Measurements from ENCODE around the gene UBN1. TPM values are rescaled to one million over a fixed set of nuclear protein-coding genes. Genes with fewer than 3 reads are reported as not detected.

Gene UBN1
- total RNA-seq, 1 donor from 2014 or later = 45.3 TPM

GRCh38 chr16:4918781-4919251, 71.5 kb downstream of the UBN1 start:
- DNase-seq (ENCODE audit: low read depth) (no peak), FAIRE-seq (no peak)
- Histone ChIP-seq H3K27ac (ENCODE audit: low read depth, low read length) (no peak overlapping the region), H3K4me1 (ENCODE audit: insufficient read depth, low read length) (peaks cover 20% of the 10 kb centered on the region), H4K20me1 (ENCODE audit: insufficient read depth, low read length) (no peaks in the 10 kb centered on the region), H3K4me3 (ENCODE audit: insufficient read depth, low read depth, low read length) (no peak overlapping the region), H3K79me2 (ENCODE audit: insufficient read depth, low read length) (no peaks in the 10 kb centered on the region), H2AFZ (ENCODE audit: low read depth, low read length) (no peak overlapping the region), H3K36me3 (ENCODE audit: insufficient read depth, low read length) (no peaks in the 10 kb centered on the region), H3K4me2 (ENCODE audit: low read length) (no peak overlapping the region), H3K9me3 (ENCODE audit: insufficient read depth, low read depth, low read length) (peaks cover 2% of the 10 kb centered on the region), H3K9ac (ENCODE audit: low read length) (no peak overlapping the region), H3K27me3 (ENCODE audit: insufficient read depth, low read length) (peaks cover 3% of the 10 kb centered on the region)
- peaks cover 18% of the 10 kb centered on the region for H3K4me1 Mint-ChIP-seq (ENCODE audit: low read depth, unreplicated experiment)
- H3K36me3 Mint-ChIP-seq (ENCODE audit: low read depth, unreplicated experiment) = no peaks in the 10 kb centered on the region
- TF ChIP-seq EZH2 (IDR thresholded peaks at IDR 0.05; ENCODE audit: insufficient read depth, low read length) = no peak
- TF ChIP-seq, protein P1, sequence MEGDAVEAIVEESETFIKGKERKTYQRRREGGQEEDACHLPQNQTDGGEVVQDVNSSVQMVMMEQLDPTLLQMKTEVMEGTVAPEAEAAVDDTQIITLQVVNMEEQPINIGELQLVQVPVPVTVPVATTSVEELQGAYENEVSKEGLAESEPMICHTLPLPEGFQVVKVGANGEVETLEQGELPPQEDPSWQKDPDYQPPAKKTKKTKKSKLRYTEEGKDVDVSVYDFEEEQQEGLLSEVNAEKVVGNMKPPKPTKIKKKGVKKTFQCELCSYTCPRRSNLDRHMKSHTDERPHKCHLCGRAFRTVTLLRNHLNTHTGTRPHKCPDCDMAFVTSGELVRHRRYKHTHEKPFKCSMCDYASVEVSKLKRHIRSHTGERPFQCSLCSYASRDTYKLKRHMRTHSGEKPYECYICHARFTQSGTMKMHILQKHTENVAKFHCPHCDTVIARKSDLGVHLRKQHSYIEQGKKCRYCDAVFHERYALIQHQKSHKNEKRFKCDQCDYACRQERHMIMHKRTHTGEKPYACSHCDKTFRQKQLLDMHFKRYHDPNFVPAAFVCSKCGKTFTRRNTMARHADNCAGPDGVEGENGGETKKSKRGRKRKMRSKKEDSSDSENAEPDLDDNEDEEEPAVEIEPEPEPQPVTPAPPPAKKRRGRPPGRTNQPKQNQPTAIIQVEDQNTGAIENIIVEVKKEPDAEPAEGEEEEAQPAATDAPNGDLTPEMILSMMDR (IDR thresholded peaks at IDR 0.05; ENCODE audit: insufficient read depth, low read depth, low read length) = no peak
- no peaks in the 10 kb centered on the region for H3K9me3 Mint-ChIP-seq (ENCODE audit: unreplicated experiment)
- H3K4me3 Mint-ChIP-seq (ENCODE audit: unreplicated experiment) = no peak overlapping the region
- H3K27me3 Mint-ChIP-seq (ENCODE audit: low read depth, unreplicated experiment) = no peaks in the 10 kb centered on the region
- peak overlapping the region; percentile 18 for H3K27ac Mint-ChIP-seq (ENCODE audit: unreplicated experiment)

- H3K4me3 ChIP-seq (ENCODE audit: insufficient read depth, low read depth, low read length) = no peak overlapping the region
- H3K27ac ChIP-seq (ENCODE audit: low read depth, low read length) = no peak overlapping the region
- H3K36me3 Mint-ChIP-seq (ENCODE audit: low read depth, unreplicated experiment) = no peaks in the 10 kb centered on the region
- no peak overlapping the region for H3K27ac Mint-ChIP-seq (ENCODE audit: unreplicated experiment)
- no peak overlapping the region for H3K4me2 ChIP-seq (ENCODE audit: low read length)
- no peaks in the 10 kb centered on the region for H3K27me3 Mint-ChIP-seq (ENCODE audit: low read depth, unreplicated experiment)
- no peak for TF ChIP-seq EZH2 (IDR thresholded peaks at IDR 0.05; ENCODE audit: insufficient read depth, low read length)
- TF ChIP-seq, protein P1 (IDR thresholded peaks at IDR 0.05; ENCODE audit: insufficient read depth, low read depth, low read length) = no peak
- FAIRE-seq = no peak
- no peak overlapping the region for H3K4me3 Mint-ChIP-seq (ENCODE audit: unreplicated experiment)
- H3K79me2 ChIP-seq (ENCODE audit: insufficient read depth, low read length) = no peaks in the 10 kb centered on the region
- H3K27me3 ChIP-seq (ENCODE audit: insufficient read depth, low read length) = peaks cover 13% of the 10 kb centered on the region
- no peak overlapping the region for H2AFZ ChIP-seq (ENCODE audit: low read depth, low read length)
- H4K20me1 ChIP-seq (ENCODE audit: insufficient read depth, low read length) = no peaks in the 10 kb centered on the region
- peaks cover 13% of the 10 kb centered on the region for H3K4me1 Mint-ChIP-seq (ENCODE audit: low read depth, unreplicated experiment)
- DNase-seq (ENCODE audit: low read depth) = no peak
- H3K9ac ChIP-seq (ENCODE audit: low read length) = no peak overlapping the region
- H3K4me1 ChIP-seq (ENCODE audit: insufficient read depth, low read length) = peaks cover 10% of the 10 kb centered on the region
- H3K9me3 Mint-ChIP-seq (ENCODE audit: unreplicated experiment) = peaks cover 3% of the 10 kb centered on the region
- H3K9me3 ChIP-seq (ENCODE audit: insufficient read depth, low read depth, low read length) = peaks cover under 1% of the 10 kb centered on the region
- H3K36me3 ChIP-seq (ENCODE audit: insufficient read depth, low read length) = no peaks in the 10 kb centered on the region
Observed at GRCh38 chr16:4920826-4921225, 73.5 kb downstream of the UBN1 start.

DNA sequence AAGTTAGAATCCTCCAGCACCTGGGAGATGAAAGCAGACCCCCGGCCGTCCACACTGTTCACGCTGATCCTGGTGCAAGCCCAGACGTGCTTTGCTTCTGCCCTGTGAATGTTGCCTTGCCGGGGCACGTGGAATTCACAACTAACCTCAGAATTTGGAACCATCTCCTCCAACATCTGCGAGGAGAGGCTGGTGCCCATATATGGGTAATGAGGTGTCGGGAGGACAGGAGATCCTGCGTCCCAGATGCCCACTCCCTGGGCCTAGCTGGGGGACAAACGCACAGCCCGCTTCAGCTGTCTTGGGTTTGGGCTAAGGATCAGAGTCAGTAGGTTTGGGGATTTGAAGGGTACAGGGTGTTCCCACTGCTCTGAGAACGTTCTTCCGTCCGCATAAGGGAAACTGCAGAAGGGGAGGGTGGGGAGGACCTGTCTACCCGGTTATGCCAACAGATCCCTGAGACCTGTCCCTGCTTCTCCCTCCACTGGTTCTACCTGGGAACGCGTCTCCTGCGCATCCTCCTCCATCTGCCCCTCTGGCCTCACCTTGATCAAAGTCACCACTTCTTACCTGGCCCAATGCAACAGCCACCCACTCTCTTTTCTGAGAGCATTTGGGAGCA, 75.6 kb downstream of the UBN1 start:
- peaks cover 13% of the 10 kb centered on the region for H3K27me3 ChIP-seq (ENCODE audit: insufficient read depth, low read length)
- no peak overlapping the region for H3K4me2 ChIP-seq (ENCODE audit: low read length)
- peaks cover 9% of the 10 kb centered on the region for H3K9me3 ChIP-seq (ENCODE audit: insufficient read depth, low read depth, low read length)
- Mint-ChIP-seq H3K27ac (ENCODE audit: unreplicated experiment) (no peak overlapping the region), H3K36me3 (ENCODE audit: low read depth, unreplicated experiment) (peaks cover 4% of the 10 kb centered on the region), H3K9me3 (ENCODE audit: unreplicated experiment) (peaks cover 8% of the 10 kb centered on the region), H3K27me3 (ENCODE audit: low read depth, unreplicated experiment) (no peaks in the 10 kb centered on the region), H3K4me3 (ENCODE audit: unreplicated experiment) (no peak overlapping the region), H3K4me1 (ENCODE audit: low read depth, unreplicated experiment) (peaks cover 5% of the 10 kb centered on the region)
- no peak overlapping the region for H3K9ac ChIP-seq (ENCODE audit: low read length)
- no peak overlapping the region for H3K4me3 ChIP-seq (ENCODE audit: insufficient read depth, low read depth, low read length)
- TF ChIP-seq, protein P1 (IDR thresholded peaks at IDR 0.05; ENCODE audit: insufficient read depth, low read depth, low read length) = no peak
- no peak for TF ChIP-seq EZH2 (IDR thresholded peaks at IDR 0.05; ENCODE audit: insufficient read depth, low read length)
- DNase-seq (ENCODE audit: low read depth) (no peak), FAIRE-seq (no peak)
- no peaks in the 10 kb centered on the region for H4K20me1 ChIP-seq (ENCODE audit: insufficient read depth, low read length)
- H3K36me3 ChIP-seq (ENCODE audit: insufficient read depth, low read length) = no peaks in the 10 kb centered on the region
- no peak overlapping the region for H3K27ac ChIP-seq (ENCODE audit: low read depth, low read length)
- H3K4me1 ChIP-seq (ENCODE audit: insufficient read depth, low read length) = no peaks in the 10 kb centered on the region
- no peak overlapping the region for H2AFZ ChIP-seq (ENCODE audit: low read depth, low read length)
- no peaks in the 10 kb centered on the region for H3K79me2 ChIP-seq (ENCODE audit: insufficient read depth, low read length)
